Uterus (tissue), 4 donors: ENCODE measurements around the gene KCNH8. TPM values are rescaled to one million over a fixed set of nuclear protein-coding genes. Genes with fewer than 3 reads are reported as not detected.

Experiments
- DNase-seq, 2 donors: peaks; one replicate each; pipeline ENCODE4 v3.0.0-alpha.2; 2019 to 2020
- H3K27ac ChIP-seq, 2 donors: fragments of 200-600 bp; sonication (generic); 1 replicate in 1 of 2; 2 replicates in 1 of 2; pipeline ENCODE4 v1.5.1; 2016 to 2018
- H3K27me3 ChIP-seq, 2 donors: fragments of 200-600 bp; sonication (generic); one replicate each; pipeline ENCODE4 v1.5.1; 2018 to 2019; ENCODE audit warnings: control low read depth in 1 of 2
- H3K36me3 ChIP-seq, 2 donors: fragments of 200-600 bp; sonication (generic); one replicate each; pipeline ENCODE4 v1.5.1; 2019; ENCODE audit warnings: control low read depth in 1 of 2
- H3K4me1 ChIP-seq, 2 donors: fragments of 200-600 bp; sonication (generic); one replicate each; pipeline ENCODE4 v1.5.1; 2018 to 2019; ENCODE audit warnings: control low read depth in 1 of 2
- H3K4me3 ChIP-seq, 2 donors: fragments of 200-600 bp; sonication (generic); 1 replicate in 1 of 2; 2 replicates in 1 of 2; pipeline ENCODE4 v1.5.1; 2018 to 2019; ENCODE audit warnings: mild to moderate bottlenecking in 1 of 2
- H3K9me3 ChIP-seq, 2 donors: fragments of 200-600 bp; sonication (generic); one replicate each; pipeline ENCODE4 v1.5.1; 2019; ENCODE audit warnings: control low read depth in 1 of 2
- CTCF ChIP-seq, 4 experiments: fragments of 200-600 bp in 2 of 4; fragments of 450-650 bp in 2 of 4; sonication (generic) in 2 of 4; IDR thresholded peaks; one replicate each; pipeline ENCODE4 v1.5.1; 2016 to 2019; ENCODE audit warnings: antibody characterized with exemption in 4 of 4, mild to moderate bottlenecking in 2 of 4, moderate library complexity in 1 of 4
- POLR2A ChIP-seq, 2 donors: fragments of 450-650 bp; IDR thresholded peaks; one replicate each; pipeline ENCODE4 v1.6.1; 2016; ENCODE audit warnings: antibody characterized with exemption in 2 of 2, mild to moderate bottlenecking in 1 of 2, moderate library complexity in 1 of 2
- intact Hi-C: fragments of 100-400 bp; cut with DNase I; formaldehyde crosslinking; loops from one replicate; pipeline ENCODE4 v1.15.1; 2023; ENCODE audit warnings: low total_unique reads
- total RNA-seq, 4 donors: library from RNA; depleted of rRNA in 3 of 4; stranded (reverse); fragments of >200 nt in 3 of 4; gene quantifications; one replicate each; pipeline versions ENCODE4 v1.1.0 to v1.2.4, GENCODE V29; 2014 to 2023
- donor health status: DM: yes; HTN: yes; CAD: no.

Gene KCNH8
- total RNA-seq, 4 donors from 2014 or later: 0.26 to 1.5 (median 0.49) TPM; not detected in 1

GRCh38 chr3:19273091-19273490, 124.8 kb downstream of the KCNH8 start:
- no peaks in the 10 kb centered on the region for H3K36me3 ChIP-seq
- no peak for DNase-seq
- no peaks in the 10 kb centered on the region for H3K9me3 ChIP-seq
- H3K4me3 ChIP-seq: no peak overlapping the region
- intact Hi-C loops: no loop called here
- H3K27ac ChIP-seq: no peak overlapping the region
- no peaks in the 10 kb centered on the region for H3K4me1 ChIP-seq
- TF ChIP-seq POLR2A (IDR thresholded peaks at IDR 0.05) (no peak), CTCF (IDR thresholded peaks at IDR 0.05) (no peak)
- no peaks in the 10 kb centered on the region for H3K27me3 ChIP-seq

GRCh38 chr3:19274576-19274975, 126.3 kb downstream of the KCNH8 start:
- no peak for TF ChIP-seq POLR2A (IDR thresholded peaks at IDR 0.05)
- no peak for TF ChIP-seq CTCF (IDR thresholded peaks at IDR 0.05)
- intact Hi-C loops: no loop called here
- H3K27ac ChIP-seq: no peak overlapping the region

GRCh38 chr3:19284974-19285373, 136.7 kb downstream of the KCNH8 start:
- intact Hi-C loops: no loop called here
- Histone ChIP-seq H3K4me3 (no peak overlapping the region), H3K27me3 (no peaks in the 10 kb centered on the region), H3K36me3 (no peaks in the 10 kb centered on the region), H3K27ac (no peak overlapping the region), H3K9me3 (no peaks in the 10 kb centered on the region), H3K4me1 (no peaks in the 10 kb centered on the region)
- no peak for DNase-seq
- TF ChIP-seq CTCF (IDR thresholded peaks at IDR 0.05) (no peak), POLR2A (IDR thresholded peaks at IDR 0.05) (no peak)

More at GRCh38 chr3:19274576-19274975, 126.3 kb downstream of the KCNH8 start:
- Histone ChIP-seq H3K9me3 (no peaks in the 10 kb centered on the region), H3K4me1 (no peaks in the 10 kb centered on the region), H3K36me3 (no peaks in the 10 kb centered on the region), H3K4me3 (no peak overlapping the region), H3K27me3 (no peaks in the 10 kb centered on the region)
- DNase-seq: no peak

GRCh38 chr3:19293295-19293694, 145.0 kb downstream of the KCNH8 start:
- Histone ChIP-seq H3K4me1 (no peaks in the 10 kb centered on the region), H3K27me3 (no peaks in the 10 kb centered on the region), H3K36me3 (no peaks in the 10 kb centered on the region), H3K9me3 (no peaks in the 10 kb centered on the region), H3K27ac (no peak overlapping the region), H3K4me3 (no peak overlapping the region)
- DNase-seq: no peak
- intact Hi-C loops: no loop called here
- TF ChIP-seq POLR2A (IDR thresholded peaks at IDR 0.05): no peak
- no peak for TF ChIP-seq CTCF (IDR thresholded peaks at IDR 0.05)

GRCh38 chr3:19295208-19295607, 146.9 kb downstream of the KCNH8 start:
- TF ChIP-seq POLR2A (IDR thresholded peaks at IDR 0.05) (no peak), CTCF (IDR thresholded peaks at IDR 0.05) (no peak)
- Histone ChIP-seq H3K36me3 (no peaks in the 10 kb centered on the region), H3K9me3 (no peaks in the 10 kb centered on the region), H3K4me3 (no peak overlapping the region), H3K27me3 (no peaks in the 10 kb centered on the region), H3K4me1 (no peaks in the 10 kb centered on the region), H3K27ac (no peak overlapping the region)
- DNase-seq: no peak
- intact Hi-C loops: no loop called here
